ENCODE results near the gene RNF187. TPM values are rescaled to one million over a fixed set of nuclear protein-coding genes. Genes with fewer than 3 reads are reported as not detected.

The RNF187 gene
- total RNA-seq, 1 experiment from 2014 or later: 63.4 TPM

GRCh38 chr1:228462560-228462959, 24.6 kb upstream of the RNF187 start:
- Mint-ChIP-seq H3K9me3 (no peaks in the 10 kb centered on the region; a peak in 1 of 5 replicates), H3K4me1 (peaks cover 26 to 37% of the 10 kb centered on the region in 2 experiments), H3K27me3 (ENCODE audit: low read depth) (peaks cover 85% of the 10 kb centered on the region), H3K36me3 (ENCODE audit: insufficient read depth in 1 of 3, low read depth in 3 of 3) (no peaks in the 10 kb centered on the region; a peak in 1 of 7 replicates), H3K27ac (no peak overlapping the region), H3K4me3 (peak overlapping the region in 1 of 2 experiments; percentile 92; a peak in 1 of 5 replicates)
- no peak overlapping the region for H3K23ac ChIP-seq (ENCODE audit: insufficient read length, low read depth, low read length)
- no peak overlapping the region for H3K27ac ChIP-seq (ENCODE audit: insufficient read length, low read depth, low read length)
- no peak for DNase-seq
- peaks cover 22% of the 10 kb centered on the region; the same call in 1 of the 2 replicates for H3K27me3 ChIP-seq (ENCODE audit: insufficient read depth, low read length)
- H3K79me1 ChIP-seq (ENCODE audit: insufficient read depth, low read depth, low read length, poor library complexity, severe bottlenecking): no peaks in the 10 kb centered on the region
- no peaks in the 10 kb centered on the region for H3K79me2 ChIP-seq (ENCODE audit: insufficient read depth, low read length)
- no peak overlapping the region for H3K4ac ChIP-seq (ENCODE audit: low read depth, low read length)
- TF ChIP-seq, protein P1, sequence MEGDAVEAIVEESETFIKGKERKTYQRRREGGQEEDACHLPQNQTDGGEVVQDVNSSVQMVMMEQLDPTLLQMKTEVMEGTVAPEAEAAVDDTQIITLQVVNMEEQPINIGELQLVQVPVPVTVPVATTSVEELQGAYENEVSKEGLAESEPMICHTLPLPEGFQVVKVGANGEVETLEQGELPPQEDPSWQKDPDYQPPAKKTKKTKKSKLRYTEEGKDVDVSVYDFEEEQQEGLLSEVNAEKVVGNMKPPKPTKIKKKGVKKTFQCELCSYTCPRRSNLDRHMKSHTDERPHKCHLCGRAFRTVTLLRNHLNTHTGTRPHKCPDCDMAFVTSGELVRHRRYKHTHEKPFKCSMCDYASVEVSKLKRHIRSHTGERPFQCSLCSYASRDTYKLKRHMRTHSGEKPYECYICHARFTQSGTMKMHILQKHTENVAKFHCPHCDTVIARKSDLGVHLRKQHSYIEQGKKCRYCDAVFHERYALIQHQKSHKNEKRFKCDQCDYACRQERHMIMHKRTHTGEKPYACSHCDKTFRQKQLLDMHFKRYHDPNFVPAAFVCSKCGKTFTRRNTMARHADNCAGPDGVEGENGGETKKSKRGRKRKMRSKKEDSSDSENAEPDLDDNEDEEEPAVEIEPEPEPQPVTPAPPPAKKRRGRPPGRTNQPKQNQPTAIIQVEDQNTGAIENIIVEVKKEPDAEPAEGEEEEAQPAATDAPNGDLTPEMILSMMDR (conservative IDR thresholded peaks at IDR 0.05): no peak
- H3K9ac ChIP-seq (ENCODE audit: extremely low read depth, insufficient read length, low read length): no peak overlapping the region
- H3K18ac ChIP-seq (ENCODE audit: insufficient read length, low read depth, low read length): no peak overlapping the region
- H3K4me2 ChIP-seq (ENCODE audit: insufficient read depth, insufficient read length, low read length): no peak overlapping the region
- no peak overlapping the region for H2BK12ac ChIP-seq (ENCODE audit: insufficient read length, low read depth, low read length)
- no CpG with 5 or more reads among the region's 5 CpGs for WGBS (ENCODE audit: extremely low coverage, insufficient read length, low lambda C conversion rate)
- H3K9me3 ChIP-seq (ENCODE audit: control insufficient read depth, low read depth, low read length): no peaks in the 10 kb centered on the region
- no peak overlapping the region for H2AK5ac ChIP-seq (ENCODE audit: insufficient read length, low read length)
- no peaks in the 10 kb centered on the region for H3K4me1 ChIP-seq (ENCODE audit: insufficient read depth, low read length)
- no peak overlapping the region for H4K5ac ChIP-seq (ENCODE audit: insufficient read length, low read depth, low read length)
- H2BK120ac ChIP-seq (ENCODE audit: low read depth, low read length, poor library complexity, severe bottlenecking): no peak overlapping the region
- no peak overlapping the region for H4K8ac ChIP-seq (replicated peaks; ENCODE audit: insufficient read length, low read depth, low read length)
- H4K91ac ChIP-seq (ENCODE audit: insufficient read length, low read depth, low read length): no peak overlapping the region
- H3K56ac ChIP-seq (ENCODE audit: insufficient read length, low read depth, low read length): no peak overlapping the region
- no peak overlapping the region for H2BK15ac ChIP-seq (ENCODE audit: low read depth, low read length)
- H3K14ac ChIP-seq (ENCODE audit: insufficient read depth, low read length): no peak overlapping the region
- peaks cover 8% of the 10 kb centered on the region for H3K23me2 ChIP-seq (ENCODE audit: insufficient read length, low read depth, low read length, poor library complexity, severe bottlenecking)
- H2BK5ac ChIP-seq (ENCODE audit: insufficient read length, low read length): no peak overlapping the region
- H2BK20ac ChIP-seq (ENCODE audit: low read depth, low read length, poor library complexity, severe bottlenecking): no peak overlapping the region
- no peak overlapping the region for H2AFZ ChIP-seq (ENCODE audit: low read length)
- no peaks in the 10 kb centered on the region for H4K20me1 ChIP-seq (ENCODE audit: control insufficient read depth, insufficient read depth, insufficient read length)
- H3T11ph ChIP-seq (ENCODE audit: low read length): no peak overlapping the region

All from H9 (cell line).